SKM-1 (cell line): ENCODE data around the gene FKBP11.
A peak's percentile ranks its signal among the peaks of the same experiment; 100 is the strongest.
"Not testable (repeated sequence)": the region's sequence is repeated elsewhere in the genome, so short reads cannot be mapped to it uniquely, and the experiment has no call there.

Experiments used
- DNase-seq: peaks from one replicate; lab custom pipeline; 2025; ENCODE audit not compliant: unreplicated experiment; lab: John Stamatoyannopoulos, UW

Gene FKBP11

GRCh38 chr12:48910196-48910595 is 15.1 kb downstream of the FKBP11 start:
- no peak for DNase-seq

GRCh38 chr12:48909698-48910097 is 15.6 kb downstream of the FKBP11 start:
- not testable (repeated sequence) for DNase-seq

- DNase-seq, result no peak
These were observed 18.0 kb downstream of the FKBP11 start for GRCh38 chr12:48907245-48907644.

- peak; percentile 43 for DNase-seq
These were observed 21.3 kb downstream of the FKBP11 start for GRCh38 chr12:48903982-48904411.

GRCh38 chr12:48903363-48903981 is 21.8 kb downstream of the FKBP11 start:
- no peak for DNase-seq

- DNase-seq, result no peak
These were observed 24.0 kb downstream of the FKBP11 start for GRCh38 chr12:48901278-48901677.

- no peak for DNase-seq
These were observed 25.6 kb downstream of the FKBP11 start for GRCh38 chr12:48899651-48900050.

GRCh38 chr12:48894271-48894670 is 31.0 kb downstream of the FKBP11 start:
- no peak for DNase-seq

- DNase-seq, result peak; percentile 12
These were observed 34.5 kb downstream of the FKBP11 start for GRCh38 chr12:48890657-48891418.

GRCh38 chr12:48889679-48890078 is 35.6 kb downstream of the FKBP11 start:
- DNase-seq, result no peak

GRCh38 chr12:48883305-48884161 is 41.8 kb downstream of the FKBP11 start:
- DNase-seq, result no peak

- no peak for DNase-seq
These were observed 42.4 kb downstream of the FKBP11 start for GRCh38 chr12:48882972-48883304.

GRCh38 chr12:48882315-48882687 is 43.0 kb downstream of the FKBP11 start:
- no peak for DNase-seq

- DNase-seq, result no peak
These were observed 43.5 kb downstream of the FKBP11 start for GRCh38 chr12:48881686-48882314.

GRCh38 chr12:48880647-48881046 is 44.6 kb downstream of the FKBP11 start:
- DNase-seq, result no peak

GRCh38 chr12:48878548-48878947 is 46.7 kb downstream of the FKBP11 start:
- DNase-seq, result no peak

GRCh38 chr12:48875944-48876515 is 49.3 kb downstream of the FKBP11 start:
- no peak for DNase-seq

GRCh38 chr12:48873534-48873933 is 51.8 kb downstream of the FKBP11 start:
- not testable (repeated sequence) for DNase-seq

- no peak for DNase-seq
These were observed 52.2 kb downstream of the FKBP11 start for GRCh38 chr12:48873096-48873495.
